IPS-18a (cell line): ENCODE measurements around the gene PADI3.

Experiments used
- H3K27ac ChIP-seq: one replicate; pipeline ENCODE4 v1.5.1; 2013; ENCODE audit warnings: low read length
- H3K27me3 ChIP-seq: one replicate; pipeline ENCODE4 v1.6.1; 2013; ENCODE audit warnings: mild to moderate bottlenecking, low read length; ENCODE audit not compliant: control insufficient read depth, insufficient read depth
- H3K36me3 ChIP-seq: one replicate; pipeline ENCODE4 v1.6.1; 2013; ENCODE audit warnings: low read depth, low read length; ENCODE audit not compliant: control insufficient read depth
- H3K4me1 ChIP-seq: one replicate; pipeline ENCODE4 v1.6.1; 2013; ENCODE audit warnings: low read depth, low read length; ENCODE audit not compliant: control insufficient read depth
- H3K4me3 ChIP-seq: one replicate; pipeline ENCODE4 v1.5.1; 2013; ENCODE audit warnings: low read length
- H3K9ac ChIP-seq: one replicate; pipeline ENCODE4 v1.6.1; 2013; ENCODE audit warnings: mild to moderate bottlenecking, low read length, moderate library complexity
- H3K9me3 ChIP-seq: one replicate; pipeline ENCODE4 v1.6.1; 2013; ENCODE audit warnings: low read depth, low read length; ENCODE audit not compliant: control insufficient read depth

The PADI3 gene

DNA sequence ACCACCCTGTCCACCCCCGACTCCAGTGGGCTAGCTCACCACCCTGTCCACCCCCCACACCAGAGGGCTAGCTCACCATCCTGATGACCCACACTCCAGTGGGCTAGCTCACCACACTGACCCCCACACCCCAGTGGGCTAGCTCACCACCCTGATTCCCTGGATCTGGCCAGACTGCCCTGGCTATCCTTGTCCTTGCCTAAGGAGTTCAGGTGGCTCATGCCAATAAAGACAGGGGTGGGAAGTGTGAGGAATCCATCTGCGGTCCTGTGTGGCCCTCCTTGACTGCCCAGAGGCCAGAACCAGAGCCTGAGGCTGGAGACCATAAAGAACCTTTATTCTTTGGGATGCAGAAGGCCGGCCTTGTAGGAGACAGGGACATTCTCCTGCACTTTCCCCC lies 40.4 kb upstream of the PADI3 start:
- no peaks in the 10 kb centered on the region for H3K9me3 ChIP-seq
- no peak overlapping the region for H3K9ac ChIP-seq
- no peak overlapping the region for H3K4me3 ChIP-seq
- no peaks in the 10 kb centered on the region for H3K36me3 ChIP-seq
- H3K27me3 ChIP-seq = no peaks in the 10 kb centered on the region
- no peak overlapping the region for H3K27ac ChIP-seq
- peaks cover 8% of the 10 kb centered on the region for H3K4me1 ChIP-seq

DNA sequence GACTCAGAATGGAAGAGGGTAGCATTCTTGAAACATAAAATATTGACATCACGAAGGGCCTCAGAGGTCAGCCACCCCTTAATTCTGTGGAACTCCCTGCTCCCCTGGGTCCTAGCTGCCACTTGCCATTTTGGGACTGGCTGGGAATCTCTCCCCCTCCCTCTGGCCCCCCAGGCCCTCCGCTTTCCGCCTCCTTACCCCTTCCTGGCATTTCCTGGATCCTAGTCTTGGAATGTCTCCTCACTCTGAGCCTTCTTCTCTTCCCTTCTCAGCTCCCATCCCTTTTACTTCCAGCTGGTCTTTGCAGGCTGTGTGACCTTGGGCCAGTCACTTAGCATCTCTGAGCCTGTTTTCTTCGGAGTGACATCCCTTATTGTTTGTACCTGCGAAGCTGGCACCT lies 39.5 kb upstream of the PADI3 start:
- no peak overlapping the region for H3K4me3 ChIP-seq
- H3K4me1 ChIP-seq = peaks cover 8% of the 10 kb centered on the region
- no peaks in the 10 kb centered on the region for H3K9me3 ChIP-seq
- no peak overlapping the region for H3K9ac ChIP-seq
- no peaks in the 10 kb centered on the region for H3K27me3 ChIP-seq
- H3K36me3 ChIP-seq = no peaks in the 10 kb centered on the region
- H3K27ac ChIP-seq = no peak overlapping the region

DNA sequence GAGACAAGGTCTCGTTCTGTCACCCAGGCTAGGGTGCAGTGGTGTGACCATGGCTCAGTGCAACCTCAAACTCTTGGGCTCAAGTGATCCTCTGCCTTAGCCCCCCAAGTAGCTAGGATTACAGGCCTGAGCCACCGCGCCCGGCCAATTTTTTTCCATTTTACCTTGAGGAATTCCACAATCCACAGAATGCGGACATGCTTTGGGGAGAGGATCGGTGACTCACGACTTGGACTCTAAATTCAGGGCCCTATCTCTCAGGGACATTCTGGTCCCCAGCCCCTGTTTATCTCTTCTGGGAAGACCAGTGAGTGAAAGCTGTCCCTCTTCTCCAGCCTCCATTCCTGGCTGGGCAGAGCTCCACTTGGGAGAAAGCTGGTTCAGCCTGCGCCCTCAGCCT lies 38.7 kb upstream of the PADI3 start:
- Histone ChIP-seq H3K27ac (no peak overlapping the region), H3K36me3 (no peaks in the 10 kb centered on the region), H3K4me1 (peaks cover 8% of the 10 kb centered on the region), H3K27me3 (no peaks in the 10 kb centered on the region), H3K9me3 (no peaks in the 10 kb centered on the region), H3K4me3 (no peak overlapping the region), H3K9ac (no peak overlapping the region)

DNA sequence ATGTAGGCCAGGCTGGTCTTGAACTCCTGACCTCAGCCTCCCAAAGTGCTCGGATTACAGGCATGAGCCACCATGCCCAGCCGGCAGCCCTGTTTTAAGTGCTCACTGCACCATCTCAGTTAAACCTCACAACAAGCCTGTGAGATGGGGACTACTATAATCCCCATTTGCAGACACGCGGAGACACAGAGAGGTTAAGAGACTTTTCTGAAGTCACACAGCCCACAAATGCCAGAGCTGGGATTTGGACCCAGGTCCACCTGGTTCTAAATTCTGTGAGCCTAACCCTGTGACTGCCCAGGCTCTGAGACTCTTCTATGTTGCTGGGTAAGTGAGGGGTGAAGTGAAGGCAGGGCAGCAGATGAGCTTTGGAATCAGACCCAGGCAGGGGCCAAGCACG lies 37.5 kb upstream of the PADI3 start:
- peaks cover 8% of the 10 kb centered on the region for H3K4me1 ChIP-seq
- no peak overlapping the region for H3K27ac ChIP-seq
- no peaks in the 10 kb centered on the region for H3K36me3 ChIP-seq
- H3K9me3 ChIP-seq = no peaks in the 10 kb centered on the region
- no peak overlapping the region for H3K9ac ChIP-seq
- no peaks in the 10 kb centered on the region for H3K27me3 ChIP-seq
- no peak overlapping the region for H3K4me3 ChIP-seq

DNA sequence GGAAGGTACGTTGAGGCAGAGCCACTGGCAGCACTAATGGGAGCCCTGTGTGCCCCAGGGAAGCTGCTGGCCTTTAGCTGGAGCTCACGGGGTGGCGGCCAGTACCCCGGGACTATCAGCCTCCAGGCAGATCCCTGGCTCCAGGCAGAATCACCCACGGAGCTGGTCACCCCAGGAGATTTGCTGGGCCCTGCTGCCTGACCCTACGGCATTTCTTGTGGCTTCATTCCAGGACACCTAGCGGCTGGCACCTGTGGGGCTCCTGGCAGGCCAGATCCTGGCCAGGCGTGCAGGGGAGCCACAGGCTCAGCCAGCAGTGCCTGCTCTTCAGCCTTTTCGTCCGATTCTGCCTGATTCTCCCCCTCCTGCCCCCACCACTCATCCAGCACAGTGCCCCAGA lies 36.9 kb upstream of the PADI3 start:
- no peak overlapping the region for H3K4me3 ChIP-seq
- H3K27me3 ChIP-seq = no peaks in the 10 kb centered on the region
- H3K9me3 ChIP-seq = no peaks in the 10 kb centered on the region
- no peak overlapping the region for H3K27ac ChIP-seq
- peaks cover 8% of the 10 kb centered on the region for H3K4me1 ChIP-seq
- no peak overlapping the region for H3K9ac ChIP-seq
- H3K36me3 ChIP-seq = no peaks in the 10 kb centered on the region

DNA sequence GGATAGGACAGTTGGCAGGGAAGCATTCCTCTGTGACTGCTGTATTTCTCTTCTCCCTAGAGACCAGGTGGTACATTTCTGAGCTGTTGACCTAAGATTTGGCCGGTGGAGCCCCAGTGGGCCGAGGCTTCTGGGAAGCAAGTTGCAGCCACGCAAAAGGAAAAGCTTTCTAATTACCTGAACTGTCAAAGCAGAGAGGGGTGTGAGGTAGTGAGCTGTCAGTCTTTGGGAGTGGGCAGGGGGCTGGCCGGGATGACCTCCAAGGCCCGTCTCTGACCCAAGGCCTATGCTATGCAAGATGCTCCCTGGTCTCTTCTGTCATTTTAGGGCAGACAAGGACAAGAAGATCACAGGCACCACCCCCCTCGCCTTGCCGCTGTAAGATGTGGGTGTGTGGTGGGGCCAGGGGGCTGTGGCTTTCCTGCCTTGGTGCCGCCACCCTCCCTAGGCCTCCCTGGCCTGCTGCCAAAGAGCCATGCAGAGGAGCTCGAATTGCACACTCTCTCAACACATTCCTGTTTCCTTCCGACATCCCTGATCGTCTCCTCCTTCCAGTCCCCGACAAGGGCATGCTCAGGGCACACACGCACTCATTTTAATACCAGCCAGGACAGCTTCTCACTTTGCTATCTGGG lies 36.3 kb upstream of the PADI3 start:
- Histone ChIP-seq H3K27ac (no peak overlapping the region), H3K9ac (no peak overlapping the region), H3K9me3 (no peaks in the 10 kb centered on the region), H3K27me3 (no peaks in the 10 kb centered on the region), H3K4me3 (no peak overlapping the region), H3K4me1 (peaks cover 8% of the 10 kb centered on the region), H3K36me3 (no peaks in the 10 kb centered on the region)

DNA sequence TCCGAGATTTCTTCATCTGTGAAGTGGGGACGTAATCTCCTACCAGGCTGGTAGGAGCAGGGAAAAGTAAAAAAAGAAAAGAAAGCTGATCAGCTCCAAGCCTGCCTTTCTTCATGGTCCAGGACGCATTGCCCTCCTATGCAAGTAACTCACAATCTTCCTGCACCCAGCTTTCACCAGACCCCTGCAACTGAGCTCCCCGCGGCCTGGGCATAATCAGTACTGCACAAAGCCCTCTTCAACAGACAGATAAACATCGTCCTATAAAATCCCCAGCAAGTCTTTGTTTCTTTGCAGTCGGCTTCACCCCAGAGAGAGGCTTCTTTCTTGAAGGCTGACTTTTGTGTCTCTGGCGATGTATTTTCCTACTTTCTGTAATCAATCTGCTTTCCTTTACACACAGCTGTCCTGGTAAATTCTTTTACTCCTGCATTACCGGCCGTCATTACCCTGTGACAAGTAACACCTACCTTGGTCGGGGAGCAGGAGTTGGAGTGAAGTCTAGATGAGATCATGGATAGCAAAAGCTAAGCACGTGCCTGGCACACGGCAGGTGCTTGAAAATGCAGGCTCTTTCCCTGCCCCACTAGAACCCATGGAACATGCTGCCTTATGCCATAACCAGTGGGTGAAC lies 35.6 kb upstream of the PADI3 start:
- Histone ChIP-seq H3K9me3 (no peaks in the 10 kb centered on the region), H3K9ac (no peak overlapping the region), H3K4me1 (peaks cover 8% of the 10 kb centered on the region), H3K27me3 (no peaks in the 10 kb centered on the region), H3K4me3 (no peak overlapping the region), H3K27ac (no peak overlapping the region), H3K36me3 (no peaks in the 10 kb centered on the region)

DNA sequence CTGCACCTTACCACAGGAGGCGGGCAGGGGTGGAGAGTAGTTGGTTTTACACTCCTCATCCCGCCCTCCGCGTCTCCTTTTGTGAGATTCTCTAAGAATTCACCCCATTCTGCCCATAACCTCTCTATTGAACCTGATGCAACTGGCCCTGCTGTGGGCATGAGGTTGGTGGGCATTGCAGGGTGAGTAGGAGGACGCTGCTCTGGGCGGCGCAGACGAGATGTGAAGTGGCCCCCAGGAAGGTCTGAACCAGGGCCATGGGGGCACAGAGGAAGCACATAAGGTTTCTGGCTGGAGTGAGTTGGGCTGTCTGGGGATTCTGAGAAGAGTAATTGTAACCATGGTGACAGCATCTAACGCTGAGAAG lies 35.1 kb upstream of the PADI3 start:
- H3K36me3 ChIP-seq = no peaks in the 10 kb centered on the region
- no peak overlapping the region for H3K4me3 ChIP-seq
- H3K9ac ChIP-seq = no peak overlapping the region
- no peaks in the 10 kb centered on the region for H3K9me3 ChIP-seq
- H3K4me1 ChIP-seq = peaks cover 8% of the 10 kb centered on the region
- H3K27ac ChIP-seq = no peak overlapping the region
- H3K27me3 ChIP-seq = no peaks in the 10 kb centered on the region

DNA sequence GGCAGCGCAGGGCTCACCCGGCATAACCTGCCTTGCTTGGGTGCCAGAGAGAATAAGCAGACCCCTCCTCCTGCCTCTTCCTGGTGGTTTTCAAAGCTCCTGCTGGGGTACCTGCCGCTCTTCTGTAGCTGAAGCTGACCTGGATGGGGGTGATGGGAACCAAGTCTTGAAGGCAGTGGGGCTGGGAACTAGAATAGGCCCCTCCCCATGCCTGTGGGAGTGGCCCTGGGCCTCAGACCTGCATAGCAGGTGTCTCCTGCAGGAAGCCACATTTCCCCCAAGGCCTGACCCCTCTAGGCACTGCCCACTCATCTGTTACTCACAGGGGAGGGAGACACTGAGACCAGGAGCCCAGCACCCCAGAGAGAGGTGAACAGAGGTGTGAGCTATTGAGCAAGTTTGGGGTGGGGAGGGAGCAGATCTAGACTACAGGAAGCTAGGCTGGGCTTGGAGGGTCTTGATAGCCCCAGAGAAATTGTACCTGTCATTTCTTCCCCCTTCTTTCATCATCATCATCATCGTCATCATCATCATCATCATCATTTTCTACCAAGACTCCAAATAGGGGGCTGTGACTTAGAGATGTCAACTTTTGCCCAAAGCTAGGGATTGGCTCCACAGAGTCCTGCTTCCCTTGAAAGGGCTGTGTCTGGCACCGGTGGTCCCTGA lies 33.9 kb upstream of the PADI3 start:
- Histone ChIP-seq H3K9ac (no peak overlapping the region), H3K4me3 (no peak overlapping the region), H3K36me3 (no peaks in the 10 kb centered on the region), H3K9me3 (no peaks in the 10 kb centered on the region), H3K4me1 (peaks cover 8% of the 10 kb centered on the region), H3K27ac (no peak overlapping the region), H3K27me3 (no peaks in the 10 kb centered on the region)

DNA sequence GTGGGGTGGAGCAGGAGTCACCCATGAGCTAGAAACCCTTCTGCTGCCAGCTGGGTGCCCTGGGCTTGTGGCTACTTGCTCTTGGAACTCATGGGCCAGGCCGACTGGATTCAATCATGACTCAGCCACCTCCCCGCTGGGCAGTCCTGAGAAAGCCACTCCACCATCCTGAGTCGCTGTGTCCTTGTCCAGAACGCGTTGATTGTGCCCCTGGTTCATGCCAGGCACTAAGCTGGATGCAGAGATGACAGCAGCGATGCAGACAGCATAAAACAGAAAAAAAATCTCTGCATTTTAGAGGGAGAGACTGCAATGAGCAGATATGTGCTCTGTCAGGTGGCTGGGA lies 33.4 kb upstream of the PADI3 start:
- H3K4me1 ChIP-seq = peaks cover 8% of the 10 kb centered on the region
- no peaks in the 10 kb centered on the region for H3K27me3 ChIP-seq
- H3K27ac ChIP-seq = no peak overlapping the region

DNA sequence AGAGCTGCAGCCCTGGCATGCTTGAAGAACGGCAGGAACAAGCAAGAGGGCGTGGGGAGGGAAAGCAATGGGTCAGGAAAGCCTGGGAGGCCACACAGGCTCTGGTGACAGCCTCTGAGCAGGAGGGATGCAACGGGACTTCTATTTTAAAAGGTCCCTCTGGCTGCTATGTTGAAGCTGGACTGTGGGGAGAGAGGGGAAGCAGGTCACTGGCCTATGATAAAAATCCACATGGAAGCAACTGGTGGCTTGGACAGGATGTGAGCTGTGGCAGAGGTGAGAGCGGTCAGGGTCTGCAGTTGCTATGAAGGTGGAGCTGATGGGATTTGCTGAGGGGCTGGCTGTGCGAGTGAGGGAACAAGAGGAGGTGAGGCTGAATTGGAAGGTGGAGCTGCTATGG lies 32.8 kb upstream of the PADI3 start:
- no peaks in the 10 kb centered on the region for H3K9me3 ChIP-seq
- H3K27me3 ChIP-seq = no peaks in the 10 kb centered on the region
- H3K9ac ChIP-seq = no peak overlapping the region
- no peaks in the 10 kb centered on the region for H3K36me3 ChIP-seq
- H3K4me1 ChIP-seq = peaks cover 8% of the 10 kb centered on the region
- no peak overlapping the region for H3K4me3 ChIP-seq
- H3K27ac ChIP-seq = no peak overlapping the region

More for the DNA sequence above, 33.4 kb upstream of the PADI3 start:
- Histone ChIP-seq H3K4me3 (no peak overlapping the region), H3K36me3 (no peaks in the 10 kb centered on the region), H3K9ac (no peak overlapping the region), H3K9me3 (no peaks in the 10 kb centered on the region)

DNA sequence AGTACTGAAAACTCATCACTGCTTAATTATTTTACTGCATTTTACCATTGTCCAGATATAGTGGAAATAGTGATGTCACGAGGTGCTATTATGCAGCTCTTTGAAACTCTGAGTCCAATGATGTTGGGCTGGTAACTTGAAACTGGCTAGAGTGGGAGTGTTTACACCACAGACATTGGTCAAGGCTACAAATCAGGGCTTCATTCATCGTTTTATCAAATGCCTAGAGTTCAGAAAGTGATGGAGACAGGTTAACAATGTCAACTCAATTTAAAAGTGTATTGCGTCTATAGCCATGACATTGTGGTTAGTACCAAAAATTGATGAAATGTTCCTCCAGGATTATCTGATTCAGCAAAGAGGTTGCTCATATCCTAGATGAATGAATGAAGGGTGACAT lies 31.3 kb upstream of the PADI3 start:
- Histone ChIP-seq H3K9me3 (no peaks in the 10 kb centered on the region), H3K9ac (no peak overlapping the region), H3K36me3 (no peaks in the 10 kb centered on the region), H3K4me3 (no peak overlapping the region), H3K27ac (no peak overlapping the region), H3K4me1 (peaks cover 8% of the 10 kb centered on the region), H3K27me3 (no peaks in the 10 kb centered on the region)
